OCI-LY3 (cell line): ENCODE measurements around the gene ENPEP.

ENCODE experiments used
- CTCF ChIP-seq: fragments of 200-600, 300-600 bp; sonication (generic); IDR thresholded peaks from 2 replicates; pipeline ENCODE4 v1.5.1; 2014; ENCODE audit warnings: antibody characterized with exemption, low read length, low read depth
- EZH2phosphoT487 ChIP-seq: fragments of 200-600 bp; shearing (Covaris generic); IDR thresholded peaks from 2 replicates; pipeline ENCODE4 v1.6.1; 2018; ENCODE audit warnings: antibody characterized with exemption, mixed run types, low read depth

- TF ChIP-seq CTCF (no peak), EZH2phosphoT487 (no peak)
These were observed 25.9 kb downstream of the ENPEP start for GRCh38 chr4:110501826-110502225.
